RWPE2 (cell line): Measurements from ENCODE around the gene HLCS.

ENCODE experiments used
- ATAC-seq: fragments of 200-7000 bp; cut with Tn5 transposase; 3 replicates; pipeline ENCODE4 v1.9.1; 2021; ENCODE audit warnings: low read depth
- DNase-seq: peaks from one replicate; pipeline ENCODE4 v3.0.0-alpha.2; 2020; ENCODE audit warnings: low spot score
- H3K27ac ChIP-seq: fragments of 450-650 bp; 2 replicates; pipeline ENCODE4 v1.5.1; 2017; ENCODE audit warnings: mild to moderate bottlenecking; ENCODE audit not compliant: poor library complexity, severe bottlenecking
- H3K27me3 ChIP-seq: fragments of 250-450 bp; sonication (Bioruptor Pico); 2 replicates; pipeline ENCODE4 v1.5.1; 2021; ENCODE audit warnings: mild to moderate bottlenecking, moderate library complexity; ENCODE audit not compliant: insufficient read depth, poor library complexity, severe bottlenecking
- H3K36me3 ChIP-seq: fragments of 250-450 bp; sonication (Bioruptor Pico); 2 replicates; pipeline ENCODE4 v1.5.1; 2020; ENCODE audit warnings: low read depth, mild to moderate bottlenecking, moderate library complexity
- H3K4me1 ChIP-seq: fragments of 250-450 bp; sonication (Bioruptor Pico); 2 replicates; pipeline ENCODE4 v1.5.1; 2021; ENCODE audit warnings: mild to moderate bottlenecking, moderate library complexity; ENCODE audit not compliant: insufficient read depth, poor library complexity, severe bottlenecking
- H3K4me3 ChIP-seq: fragments of 250-450 bp; sonication (Bioruptor Pico); 2 replicates; pipeline ENCODE4 v1.5.1; 2021; ENCODE audit warnings: mild to moderate bottlenecking, moderate library complexity; ENCODE audit not compliant: severe bottlenecking
- H3K9me3 ChIP-seq: fragments of 250-450 bp; sonication (Bioruptor Pico); 2 replicates; pipeline ENCODE4 v1.5.1; 2021; ENCODE audit warnings: mild to moderate bottlenecking, moderate library complexity; ENCODE audit not compliant: severe bottlenecking
- CTCF ChIP-seq: fragments of 450-650 bp; IDR thresholded peaks from one replicate; pipeline ENCODE4 v1.5.1; 2017; ENCODE audit warnings: mild to moderate bottlenecking, moderate library complexity; ENCODE audit not compliant: poor library complexity, severe bottlenecking

The HLCS gene

DNA sequence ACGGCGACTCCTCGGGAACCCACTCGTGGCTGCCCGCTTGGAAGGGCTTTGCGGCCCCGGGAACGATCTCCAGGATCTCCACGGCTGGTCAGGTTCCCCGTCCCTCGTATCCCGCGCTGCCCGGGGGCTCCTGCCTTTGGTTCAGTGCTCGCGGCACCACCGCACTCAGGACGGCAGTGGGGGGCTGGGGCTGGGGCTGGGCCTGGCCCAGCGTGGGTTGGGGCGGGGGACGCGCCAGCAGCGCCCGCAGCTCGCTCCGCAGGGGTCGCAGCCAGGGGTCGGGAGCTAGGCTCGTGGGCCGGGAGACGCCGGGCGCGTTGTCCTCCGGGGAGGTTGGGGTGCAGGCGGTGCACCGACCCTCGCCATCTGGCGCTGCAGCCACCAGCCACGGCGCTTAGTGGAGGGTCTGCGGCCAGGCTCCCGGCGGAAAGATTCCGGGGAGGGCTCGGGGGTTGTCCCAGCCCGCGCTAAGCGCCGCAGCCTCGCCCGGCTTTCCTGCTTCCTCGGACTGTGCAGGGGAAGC lies 258.6 kb downstream of the HLCS start:
- H3K27me3 ChIP-seq: no peaks in the 10 kb centered on the region
- DNase-seq (no peak), ATAC-seq (no peak)

DNA sequence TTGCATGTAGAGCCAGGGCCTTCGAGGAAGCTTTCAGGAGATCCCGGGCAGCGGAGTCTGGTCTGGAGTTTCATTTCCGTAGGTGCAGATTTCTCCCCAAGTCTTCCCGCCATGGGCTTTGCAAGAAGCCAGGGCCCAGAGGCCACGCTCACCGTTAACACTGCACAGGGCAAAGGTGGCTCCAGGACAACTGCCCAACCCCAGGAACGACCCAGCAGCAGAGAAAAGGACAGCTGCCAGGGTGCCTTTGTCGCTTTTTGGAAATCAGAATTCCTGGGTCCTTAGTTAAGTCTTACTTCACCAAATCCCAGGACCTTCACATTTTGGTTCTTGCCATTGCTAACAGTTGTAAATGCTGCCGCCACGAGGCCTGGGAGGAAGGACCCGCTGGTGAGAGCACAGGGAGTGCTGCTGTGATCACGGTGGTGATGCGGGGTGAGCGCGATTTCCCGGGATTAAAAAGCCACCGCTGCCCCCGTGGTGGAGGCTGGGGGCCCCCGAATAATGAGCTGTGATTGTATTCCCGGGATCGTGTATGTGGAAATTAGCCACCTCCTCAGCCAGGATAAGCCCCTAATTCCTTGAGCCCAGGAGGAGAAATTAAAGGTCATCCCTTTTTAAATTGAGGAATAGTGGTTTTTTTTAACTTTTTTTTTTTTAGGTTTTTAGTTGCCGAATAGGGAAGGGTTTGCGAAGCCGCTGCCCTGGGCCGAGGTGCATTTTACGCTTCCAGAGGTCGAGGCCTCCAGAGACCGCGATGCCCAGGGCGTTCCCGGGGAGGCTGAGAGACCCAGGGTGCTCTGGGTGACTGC lies 259.3 kb downstream of the HLCS start:
- Histone ChIP-seq H3K4me1 (peaks cover 23% of the 10 kb centered on the region), H3K4me3 (peak overlapping the region; percentile 25), H3K36me3 (peaks cover 14% of the 10 kb centered on the region), H3K9me3 (no peaks in the 10 kb centered on the region), H3K27me3 (no peaks in the 10 kb centered on the region), H3K27ac (peak overlapping the region; percentile 82)
- DNase-seq (no peak), ATAC-seq (no peak)
- no peak for TF ChIP-seq CTCF

More for the DNA sequence above, 258.6 kb downstream of the HLCS start:
- Histone ChIP-seq H3K27ac (peak overlapping the region; percentile 82), H3K9me3 (no peaks in the 10 kb centered on the region), H3K4me1 (peaks cover 23% of the 10 kb centered on the region), H3K36me3 (peaks cover 17% of the 10 kb centered on the region), H3K4me3 (peak overlapping the region; percentile 25)
- TF ChIP-seq CTCF: no peak

GRCh38 chr21:36706482-36706852 lies 260.0 kb downstream of the HLCS start:
- H3K9me3 ChIP-seq: no peaks in the 10 kb centered on the region
- DNase-seq (no peak), ATAC-seq (no peak)
- H3K27ac ChIP-seq: peak overlapping the region; percentile 82
- peaks cover 16% of the 10 kb centered on the region for H3K4me1 ChIP-seq
- no peak overlapping the region for H3K4me3 ChIP-seq
- H3K36me3 ChIP-seq: peaks cover 14% of the 10 kb centered on the region
- peak; percentile 20 for TF ChIP-seq CTCF
- no peaks in the 10 kb centered on the region for H3K27me3 ChIP-seq

GRCh38 chr21:36705679-36706481 lies 260.6 kb downstream of the HLCS start:
- ATAC-seq (peak; percentile 4; the same call in 2 of the 3 replicates), DNase-seq (no peak)
- H3K36me3 ChIP-seq: peaks cover 9% of the 10 kb centered on the region
- no peaks in the 10 kb centered on the region for H3K27me3 ChIP-seq
- H3K4me1 ChIP-seq: peaks cover 10% of the 10 kb centered on the region
- H3K27ac ChIP-seq: peak overlapping the region; percentile 82
- H3K4me3 ChIP-seq: peak overlapping the region; percentile 36
- H3K9me3 ChIP-seq: no peaks in the 10 kb centered on the region
- TF ChIP-seq CTCF: peak; percentile 49
